Peyer's patch (tissue), 4 donors: Measurements from ENCODE around the gene MT1F. TPM values are rescaled to one million over a fixed set of nuclear protein-coding genes. Genes with fewer than 3 reads are reported as not detected.
A peak's percentile ranks its signal among the peaks of the same experiment; 100 is the strongest.

ENCODE experiments used
- DNase-seq, 3 donors: peaks; one replicate each; pipeline ENCODE4 v3.0.0-alpha.2; 2017 to 2019
- H3K27ac ChIP-seq, 4 donors: fragments of 200-600 bp; sonication (generic); one replicate each; pipeline ENCODE4 v1.5.1; 2016 to 2019
- H3K27me3 ChIP-seq, 2 donors: fragments of 200-600 bp; sonication (generic); one replicate each; pipeline ENCODE4 v1.5.1; 2019
- H3K36me3 ChIP-seq, 3 donors: fragments of 200-600 bp; sonication (generic); one replicate each; pipeline ENCODE4 v1.5.1; 2016 to 2019
- H3K4me1 ChIP-seq, 4 donors: fragments of 200-600 bp; sonication (generic); one replicate each; pipeline ENCODE4 v1.5.1; 2016 to 2019
- H3K4me3 ChIP-seq, 4 donors: fragments of 200-600 bp; sonication (generic); 1 replicate in 3 of 4; 2 replicates in 1 of 4; pipeline ENCODE4 v1.5.1; 2016 to 2019; ENCODE audit warnings: mild to moderate bottlenecking in 1 of 4
- H3K9me3 ChIP-seq, 4 donors: fragments of 200-600 bp; sonication (generic); one replicate each; pipeline ENCODE4 v1.5.1; 2016 to 2019; ENCODE audit warnings: mild to moderate bottlenecking in 1 of 4
- CTCF ChIP-seq, 6 experiments: fragments of 450-650 bp in 4 of 6; fragments of 200-600 bp in 2 of 6; sonication (generic) in 1 of 6; IDR thresholded peaks; one replicate each; pipeline ENCODE4 v1.5.1; 2017 to 2019; ENCODE audit warnings: antibody characterized with exemption in 6 of 6, mild to moderate bottlenecking in 3 of 6, moderate library complexity in 1 of 6
- POLR2A ChIP-seq, 2 donors: fragments of 450-650 bp; IDR thresholded peaks; one replicate each; pipeline ENCODE4 v1.5.1; 2017; ENCODE audit warnings: antibody characterized with exemption in 2 of 2, mild to moderate bottlenecking in 2 of 2, moderate library complexity in 2 of 2
- total RNA-seq, 4 donors: library from RNA; depleted of rRNA; stranded (reverse); fragments of >200 nt; gene quantifications; one replicate each; pipeline ENCODE4 v1.1.0, GENCODE V29; 2016

The MT1F gene
- total RNA-seq, 4 donors from 2014 or later = 8.0 to 310 (median 44.1) TPM

- peaks cover 0 to 17% (median 8%) of the 10 kb centered on the region in 4 donors for H3K4me1 ChIP-seq
- H3K9me3 ChIP-seq = peaks cover 0 to 3% (median 0%) of the 10 kb centered on the region in 4 donors
- no peak for DNase-seq
- no peaks in the 10 kb centered on the region for H3K27me3 ChIP-seq
- TF ChIP-seq POLR2A (IDR thresholded peaks at IDR 0.05) = no peak
- TF ChIP-seq CTCF (IDR thresholded peaks at IDR 0.05) = no peak
- peak overlapping the region in 1 of 4 donors; percentile 13 for H3K27ac ChIP-seq
- no peak overlapping the region for H3K4me3 ChIP-seq
- H3K36me3 ChIP-seq = no peaks in the 10 kb centered on the region
Observed at GRCh38 chr16:56684926-56685590, 27.3 kb downstream of the MT1F start.

GRCh38 chr16:56686758-56687157 lies 29.0 kb downstream of the MT1F start:
- Histone ChIP-seq H3K36me3 (no peaks in the 10 kb centered on the region), H3K9me3 (peaks cover 0 to 3% (median 0%) of the 10 kb centered on the region in 4 donors), H3K27ac (no peak overlapping the region), H3K27me3 (no peaks in the 10 kb centered on the region), H3K4me3 (no peak overlapping the region), H3K4me1 (peaks cover 0 to 13% (median 7%) of the 10 kb centered on the region in 4 donors)
- TF ChIP-seq CTCF (IDR thresholded peaks at IDR 0.05) (no peak), POLR2A (IDR thresholded peaks at IDR 0.05) (no peak)
- no peak for DNase-seq

DNA sequence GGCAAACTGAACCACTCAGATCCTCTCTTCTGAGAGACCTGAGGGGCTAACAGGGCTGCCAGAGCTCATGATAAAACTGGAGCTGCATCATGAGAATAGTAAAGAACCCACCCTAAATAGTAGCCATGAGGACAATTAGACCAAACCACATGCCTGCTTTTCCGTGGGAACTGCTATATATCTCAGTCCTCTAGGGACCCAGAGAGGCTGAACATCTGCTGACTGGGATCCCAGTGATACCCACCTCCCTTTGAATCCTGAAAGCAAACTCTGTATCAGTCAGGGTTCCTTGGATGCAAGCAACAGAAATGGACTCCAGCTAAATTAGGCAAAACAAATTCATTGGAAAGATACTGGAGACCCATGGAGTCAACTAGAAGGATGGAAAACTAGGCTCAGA lies 31.0 kb downstream of the MT1F start:
- H3K36me3 ChIP-seq = no peaks in the 10 kb centered on the region
- no peaks in the 10 kb centered on the region for H3K27me3 ChIP-seq
- H3K4me1 ChIP-seq = peaks cover 0 to 2% (median 0%) of the 10 kb centered on the region in 4 donors
- no peak overlapping the region for H3K27ac ChIP-seq
- no peak for DNase-seq
- H3K4me3 ChIP-seq = no peak overlapping the region
- peaks cover 0 to 3% (median 0%) of the 10 kb centered on the region in 4 donors for H3K9me3 ChIP-seq
- TF ChIP-seq POLR2A (IDR thresholded peaks at IDR 0.05) (no peak), CTCF (IDR thresholded peaks at IDR 0.05) (no peak)

DNA sequence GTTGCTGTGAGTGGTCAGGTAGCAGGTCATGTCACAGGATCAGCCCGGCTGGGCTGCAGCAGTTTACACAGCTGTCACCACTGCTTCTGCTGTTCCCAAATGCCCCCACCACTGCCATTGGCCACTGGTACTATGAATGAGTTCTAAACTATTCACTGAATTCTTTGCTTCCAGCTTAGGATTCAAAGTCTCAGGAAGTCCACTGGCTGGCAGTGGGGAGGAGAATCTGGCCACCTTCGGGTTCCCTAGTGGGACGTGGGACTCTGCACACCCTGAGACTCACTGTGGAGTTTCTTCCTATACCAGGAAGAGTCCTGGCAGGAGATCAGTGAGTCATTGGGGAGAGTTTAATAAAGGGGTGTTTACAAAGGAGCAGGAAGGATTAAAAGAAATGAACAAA lies 31.4 kb downstream of the MT1F start:
- H3K27ac ChIP-seq = no peak overlapping the region
- no peak overlapping the region for H3K4me3 ChIP-seq
- no peaks in the 10 kb centered on the region for H3K4me1 ChIP-seq
- H3K36me3 ChIP-seq = no peaks in the 10 kb centered on the region
- H3K27me3 ChIP-seq = no peaks in the 10 kb centered on the region
- no peak for DNase-seq
- peaks cover 0 to 3% (median 0%) of the 10 kb centered on the region in 4 donors for H3K9me3 ChIP-seq
- no peak for TF ChIP-seq CTCF (IDR thresholded peaks at IDR 0.05)
- TF ChIP-seq POLR2A (IDR thresholded peaks at IDR 0.05) = no peak

- no peaks in the 10 kb centered on the region for H3K4me1 ChIP-seq
- H3K36me3 ChIP-seq = no peaks in the 10 kb centered on the region
- H3K9me3 ChIP-seq = peaks cover 0 to 3% (median 0%) of the 10 kb centered on the region in 4 donors
- H3K27me3 ChIP-seq = no peaks in the 10 kb centered on the region
- no peak overlapping the region for H3K4me3 ChIP-seq
- H3K27ac ChIP-seq = no peak overlapping the region
- DNase-seq = no peak
- TF ChIP-seq POLR2A (IDR thresholded peaks at IDR 0.05) (no peak), CTCF (IDR thresholded peaks at IDR 0.05) (no peak)
Observed at GRCh38 chr16:56690420-56691122, 32.8 kb downstream of the MT1F start.
